Sigmoid colon (tissue), 7 donors: Measurements from ENCODE around the gene MAGI2. TPM values are rescaled to one million over a fixed set of nuclear protein-coding genes. Genes with fewer than 3 reads are reported as not detected.

Experiments
- DNase-seq: peaks from one replicate; pipeline ENCODE4 v3.0.0-alpha.2; 2019
- H3K27ac ChIP-seq, 4 donors: fragments of 200-600 bp; sonication (generic); one replicate each; pipeline ENCODE4 v1.5.1; 2016 to 2019; ENCODE audit warnings: mild to moderate bottlenecking in 1 of 4
- H3K27me3 ChIP-seq, 3 donors: fragments of 200-600 bp; sonication (generic); one replicate each; pipeline ENCODE4 v1.5.1; 2019; ENCODE audit warnings: mild to moderate bottlenecking in 1 of 3
- H3K36me3 ChIP-seq, 4 donors: fragments of 200-600 bp; sonication (generic); one replicate each; pipeline ENCODE4 v1.5.1; 2016 to 2019
- H3K4me1 ChIP-seq, 4 donors: fragments of 200-600 bp; sonication (generic); one replicate each; pipeline ENCODE4 v1.5.1; 2017 to 2019
- H3K4me3 ChIP-seq, 4 donors: fragments of 200-600 bp; sonication (generic); one replicate each; pipeline ENCODE4 v1.5.1; 2017 to 2019; ENCODE audit warnings: mild to moderate bottlenecking in 2 of 4, moderate library complexity in 1 of 4
- H3K9me3 ChIP-seq, 4 donors: fragments of 200-600 bp in 3 of 4; sonication (generic) in 3 of 4; one replicate each; pipeline versions ENCODE4 v1.5.1 to v1.6.1; 2013 to 2019
- EP300 ChIP-seq, 4 donors: sonication (generic); formaldehyde crosslinking; IDR thresholded peaks; one replicate each; pipeline ENCODE4 v1.6.1; 2017; ENCODE audit warnings: antibody characterized with exemption in 4 of 4
- POLR2A ChIP-seq, 2 donors: fragments of 450-650 bp; IDR thresholded peaks; one replicate each; pipeline ENCODE4 v1.6.1; 2016; ENCODE audit warnings: antibody characterized with exemption in 2 of 2, mild to moderate bottlenecking in 2 of 2, moderate library complexity in 2 of 2
- POLR2AphosphoS5 ChIP-seq, 4 donors: sonication (generic); formaldehyde crosslinking; IDR thresholded peaks; one replicate each; pipeline ENCODE4 v1.6.1; 2017; ENCODE audit warnings: antibody characterized with exemption in 4 of 4
- WGBS, 2 donors: extraction: QIAGEN DNeasy Blood & Tissue Kit; methylation state at CpG; one replicate each; pipeline ENCODE4 v1.1.7; 2013; 5-methylcytosine and 5-hydroxymethylcytosine counted together
- intact Hi-C: fragments of 100-400 bp; cut with DNase I; formaldehyde crosslinking; loops from one replicate; pipeline ENCODE4 v1.15.1; 2023
- polyA plus RNA-seq, 3 donors: library from polyadenylated mRNA; stranded (reverse); fragments of 200-250 nt; gene quantifications; one replicate each; pipeline ENCODE4 v1.2.3, GENCODE V29; 2013
- small RNA-seq, 3 donors: library from RNA; depleted of rRNA; stranded (forward); fragments of <200 nt; gene quantifications; one replicate each; pipeline ENCODE3, GENCODE V24; 2016
- total RNA-seq, 4 donors: library from RNA; depleted of rRNA; stranded (reverse); fragments of >200 nt; gene quantifications; one replicate each; pipeline ENCODE4 v1.1.0, GENCODE V29; 2016
- TF ChIP-seq, protein P1 (sequence below), 4 experiments: fragments of 450-650 bp in 3 of 4; fragments of 200-600 bp in 1 of 4; IDR thresholded peaks; one replicate each; pipeline ENCODE4 v1.5.1; 2016 to 2019; ENCODE audit warnings: antibody characterized with exemption in 4 of 4, mild to moderate bottlenecking in 3 of 4, moderate library complexity in 2 of 4
- donor health status: healthy with polysubstance abuse.
- donor health status: Bipolar disorder and iron deficiency.
- donor health status: healthy.

Gene MAGI2
- total and polyA plus RNA-seq, 7 donors: 0.69 to 26.9 (median 14.7) TPM

DNA sequence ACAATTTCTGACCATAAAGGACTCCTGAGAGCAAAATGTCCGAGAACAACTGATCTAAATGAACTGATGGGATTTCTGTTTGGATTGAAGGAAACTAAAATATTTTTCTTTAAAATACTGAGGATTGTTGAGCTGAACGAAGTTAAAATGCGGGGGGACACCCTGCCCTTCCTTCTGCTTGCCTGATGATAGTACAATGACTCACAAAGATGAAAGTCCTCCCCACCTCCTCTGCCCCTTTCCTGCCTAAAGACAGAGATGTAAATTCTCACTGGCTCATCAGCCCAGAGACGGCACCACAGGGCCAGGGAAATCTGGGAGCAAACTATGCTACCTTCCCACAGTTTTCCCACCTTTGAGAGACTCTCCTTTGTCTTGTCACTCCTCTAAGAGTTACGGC is 1474.2 kb downstream of the MAGI2 start:
- Histone ChIP-seq H3K9me3 (no peaks in the 10 kb centered on the region), H3K27ac (no peak overlapping the region), H3K4me1 (no peaks in the 10 kb centered on the region), H3K36me3 (no peaks in the 10 kb centered on the region), H3K4me3 (no peak overlapping the region), H3K27me3 (no peaks in the 10 kb centered on the region)
- intact Hi-C loops: no loop called here
- WGBS, 2 donors: 83 to 92% methylated on average over 5 of the region's 5 CpGs
- TF ChIP-seq, protein P1, sequence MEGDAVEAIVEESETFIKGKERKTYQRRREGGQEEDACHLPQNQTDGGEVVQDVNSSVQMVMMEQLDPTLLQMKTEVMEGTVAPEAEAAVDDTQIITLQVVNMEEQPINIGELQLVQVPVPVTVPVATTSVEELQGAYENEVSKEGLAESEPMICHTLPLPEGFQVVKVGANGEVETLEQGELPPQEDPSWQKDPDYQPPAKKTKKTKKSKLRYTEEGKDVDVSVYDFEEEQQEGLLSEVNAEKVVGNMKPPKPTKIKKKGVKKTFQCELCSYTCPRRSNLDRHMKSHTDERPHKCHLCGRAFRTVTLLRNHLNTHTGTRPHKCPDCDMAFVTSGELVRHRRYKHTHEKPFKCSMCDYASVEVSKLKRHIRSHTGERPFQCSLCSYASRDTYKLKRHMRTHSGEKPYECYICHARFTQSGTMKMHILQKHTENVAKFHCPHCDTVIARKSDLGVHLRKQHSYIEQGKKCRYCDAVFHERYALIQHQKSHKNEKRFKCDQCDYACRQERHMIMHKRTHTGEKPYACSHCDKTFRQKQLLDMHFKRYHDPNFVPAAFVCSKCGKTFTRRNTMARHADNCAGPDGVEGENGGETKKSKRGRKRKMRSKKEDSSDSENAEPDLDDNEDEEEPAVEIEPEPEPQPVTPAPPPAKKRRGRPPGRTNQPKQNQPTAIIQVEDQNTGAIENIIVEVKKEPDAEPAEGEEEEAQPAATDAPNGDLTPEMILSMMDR (IDR thresholded peaks at IDR 0.05): no peak
- no peak for TF ChIP-seq POLR2A (IDR thresholded peaks at IDR 0.05)
- TF ChIP-seq POLR2AphosphoS5 (IDR thresholded peaks at IDR 0.05): no peak
- no peak for TF ChIP-seq EP300 (IDR thresholded peaks at IDR 0.05)
- DNase-seq: no peak

DNA sequence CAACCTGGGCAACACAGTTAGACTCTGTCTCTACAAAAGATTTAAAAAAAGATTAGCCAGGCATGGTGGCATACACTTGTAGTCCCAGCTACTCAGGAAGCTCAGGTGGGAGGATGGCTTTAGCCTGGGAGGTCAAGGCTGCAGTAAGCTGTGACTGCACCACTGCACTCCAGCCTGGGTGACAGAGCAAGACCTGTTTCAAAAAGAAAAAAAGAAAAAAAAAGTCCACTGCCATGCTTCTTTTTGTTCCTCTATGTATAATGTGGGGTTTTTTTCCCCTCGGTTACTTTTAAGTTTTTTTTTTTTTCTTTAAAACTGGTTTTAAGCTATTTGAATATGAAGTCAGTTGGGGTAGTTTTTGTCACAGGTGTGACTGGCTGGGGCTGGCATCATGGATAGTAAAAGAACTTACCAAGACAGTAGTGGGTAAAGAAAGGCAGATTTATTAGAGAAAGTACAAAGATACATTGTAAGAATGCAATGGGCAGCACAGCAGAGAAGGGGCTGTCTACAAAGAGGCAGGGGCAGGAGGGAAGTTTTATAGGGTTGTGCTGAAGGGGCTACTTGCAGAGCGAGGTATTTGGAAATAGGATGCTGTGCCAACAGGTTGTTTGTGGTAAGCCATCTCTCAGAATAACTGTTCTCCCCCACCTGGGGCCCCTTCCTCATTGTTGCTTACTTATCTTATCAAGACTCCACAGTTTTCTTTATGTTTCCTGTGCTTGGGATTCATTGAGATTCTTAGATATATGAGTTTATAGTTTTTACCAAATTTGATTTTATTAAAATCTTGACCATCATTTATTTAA is 1477.6 kb downstream of the MAGI2 start:
- Histone ChIP-seq H3K9me3 (no peaks in the 10 kb centered on the region), H3K4me1 (no peaks in the 10 kb centered on the region), H3K36me3 (no peaks in the 10 kb centered on the region), H3K27ac (no peak overlapping the region), H3K4me3 (no peak overlapping the region), H3K27me3 (no peaks in the 10 kb centered on the region)
- no peak for TF ChIP-seq POLR2AphosphoS5 (IDR thresholded peaks at IDR 0.05)
- TF ChIP-seq, protein P1 (IDR thresholded peaks at IDR 0.05): no peak
- TF ChIP-seq POLR2A (IDR thresholded peaks at IDR 0.05): no peak
- TF ChIP-seq EP300 (IDR thresholded peaks at IDR 0.05): no peak
- intact Hi-C loops: no loop called here
- 61 to 88% methylated on average over 2 of the region's 2 CpGs for WGBS, 2 donors
- DNase-seq: no peak

DNA sequence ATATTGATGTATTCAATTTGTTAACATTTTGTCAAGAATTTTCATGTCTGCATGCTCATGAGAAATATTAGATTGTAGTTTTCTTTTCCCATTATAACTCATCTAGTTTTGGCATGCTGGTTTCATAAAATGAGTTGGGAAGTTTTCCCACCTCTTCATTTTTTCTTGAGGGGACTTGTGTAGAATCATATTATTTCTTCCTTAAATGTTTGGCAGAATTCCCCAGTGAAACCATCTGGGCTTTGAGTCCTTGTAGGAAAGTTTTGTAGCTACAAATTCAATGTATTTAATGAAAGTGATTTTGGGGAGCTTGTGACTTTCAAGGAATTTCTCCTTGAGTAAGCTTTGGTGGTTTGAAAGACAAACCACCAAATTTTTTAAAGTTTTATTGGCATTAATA is 1481.7 kb downstream of the MAGI2 start:
- H3K4me1 ChIP-seq: no peaks in the 10 kb centered on the region
- no peaks in the 10 kb centered on the region for H3K36me3 ChIP-seq
- H3K4me3 ChIP-seq: no peak overlapping the region
- DNase-seq: no peak
- TF ChIP-seq POLR2A (IDR thresholded peaks at IDR 0.05): no peak
- no peak for TF ChIP-seq EP300 (IDR thresholded peaks at IDR 0.05)
- TF ChIP-seq, protein P1 (IDR thresholded peaks at IDR 0.05): no peak
- TF ChIP-seq POLR2AphosphoS5 (IDR thresholded peaks at IDR 0.05): no peak
- no peak overlapping the region for H3K27ac ChIP-seq
- H3K9me3 ChIP-seq: no peaks in the 10 kb centered on the region
- no peaks in the 10 kb centered on the region for H3K27me3 ChIP-seq
- intact Hi-C loops: no loop called here

DNA sequence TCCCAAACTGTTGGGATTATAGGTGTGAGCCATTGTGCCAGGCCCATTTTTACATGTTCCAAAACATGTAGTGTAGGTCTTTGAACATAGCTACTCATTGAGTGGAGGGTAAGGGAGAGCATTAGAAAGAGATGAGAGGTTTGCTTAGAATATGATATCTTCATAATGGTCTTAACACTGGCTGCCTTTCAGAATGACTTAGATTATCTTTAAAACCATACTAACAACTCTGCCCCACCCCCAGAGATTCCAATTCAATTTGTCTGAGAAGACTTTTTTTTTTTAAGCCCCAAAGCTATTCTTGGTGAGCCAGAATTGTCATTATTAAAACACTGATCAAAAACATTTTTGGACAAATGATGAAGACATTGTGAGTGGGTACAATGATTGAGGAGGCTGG is 1486.0 kb downstream of the MAGI2 start:
- H3K36me3 ChIP-seq: no peaks in the 10 kb centered on the region
- no peak overlapping the region for H3K4me3 ChIP-seq
- no peaks in the 10 kb centered on the region for H3K9me3 ChIP-seq
- H3K27me3 ChIP-seq: no peaks in the 10 kb centered on the region
- no peaks in the 10 kb centered on the region for H3K4me1 ChIP-seq
- DNase-seq: no peak
- no peak overlapping the region for H3K27ac ChIP-seq
- TF ChIP-seq POLR2AphosphoS5 (IDR thresholded peaks at IDR 0.05) (no peak), EP300 (IDR thresholded peaks at IDR 0.05) (no peak), POLR2A (IDR thresholded peaks at IDR 0.05) (no peak)
- TF ChIP-seq, protein P1 (IDR thresholded peaks at IDR 0.05): no peak
- intact Hi-C loops: no loop called here

Small RNA genes within 50 kb of the gene (small RNA-seq; reads per million reads assigned to genes)
- gene RNU6-337P (0 reads per million in 3 donors), gene RNU6-530P (0 reads per million in 3 donors)
